Endodermal cell (in vitro differentiated cells): ENCODE measurements around the gene HIGD1A. TPM values are rescaled to one million over a fixed set of nuclear protein-coding genes. Genes with fewer than 3 reads are reported as not detected.

Experiments
- DNase-seq: peaks from one replicate; pipeline ENCODE4 v3.0.0-alpha.2; 2017
- H3K27ac ChIP-seq: 2 replicates; pipeline ENCODE4 v1.5.1; 2013; ENCODE audit warnings: mild to moderate bottlenecking, low read depth, low read length, moderate library complexity
- H3K27me3 ChIP-seq: 2 replicates; pipeline ENCODE4 v1.6.1; 2013; ENCODE audit warnings: mild to moderate bottlenecking, low read length, moderate library complexity; ENCODE audit not compliant: insufficient read depth, control insufficient read depth, poor library complexity, severe bottlenecking
- H3K36me3 ChIP-seq: 2 replicates; pipeline ENCODE4 v1.7.0; 2013; ENCODE audit warnings: mild to moderate bottlenecking, low read length, moderate library complexity; ENCODE audit not compliant: control insufficient read depth, insufficient read depth
- H3K4me1 ChIP-seq: one replicate; pipeline ENCODE4 v1.7.0; 2013; ENCODE audit warnings: low read length; ENCODE audit not compliant: control insufficient read depth, insufficient read depth
- H3K4me3 ChIP-seq: 2 replicates; pipeline ENCODE4 v1.5.1; 2013; ENCODE audit warnings: mild to moderate bottlenecking, low read length, moderate library complexity
- H3K9ac ChIP-seq: 2 replicates; pipeline ENCODE4 v1.6.1; 2013; ENCODE audit warnings: mild to moderate bottlenecking, low read length, moderate library complexity; ENCODE audit not compliant: poor library complexity, severe bottlenecking; ENCODE audit errors: extremely low read depth
- H3K9me3 ChIP-seq: 2 replicates; pipeline ENCODE4 v1.6.1; 2013; ENCODE audit warnings: mild to moderate bottlenecking, low read length, moderate library complexity; ENCODE audit not compliant: control insufficient read depth
- H3K27ac Mint-ChIP-seq: 2 replicates; pipeline ENCODE4 v1.8.0; 2020; ENCODE audit warnings: mixed read lengths
- H3K27me3 Mint-ChIP-seq: 2 replicates; pipeline ENCODE4 v1.8.0; 2021; ENCODE audit warnings: mild to moderate bottlenecking, mixed read lengths; ENCODE audit not compliant: insufficient read depth
- H3K36me3 Mint-ChIP-seq: 2 replicates; pipeline ENCODE4 v1.8.0; 2020; ENCODE audit warnings: low read depth, mixed read lengths
- H3K4me1 Mint-ChIP-seq: 2 replicates; pipeline ENCODE4 v1.8.0; 2020; ENCODE audit warnings: mixed read lengths
- H3K4me3 Mint-ChIP-seq: 2 replicates; pipeline ENCODE4 v1.8.0; 2020; ENCODE audit warnings: mild to moderate bottlenecking, moderate library complexity, mixed read lengths
- H3K9me3 Mint-ChIP-seq: 2 replicates; pipeline ENCODE4 v1.8.0; 2020; ENCODE audit warnings: mild to moderate bottlenecking, mixed read lengths
- CTCF ChIP-seq: fragments of 200-600 bp; sonication (generic); conservative IDR thresholded peaks from 2 replicates; pipeline ENCODE4 v1.5.0; 2021; ENCODE audit warnings: antibody characterized with exemption, mild to moderate bottlenecking
- WGBS, 2 experiments: methylation state at CpG; one replicate each; pipeline versions ENCODE4 v1.1.5 to v1.1.7; 2013; ENCODE audit warnings: missing lambda C conversion rate in 2 of 2, mixed read lengths in 1 of 2; ENCODE audit not compliant: insufficient coverage in 1 of 2, insufficient read length in 1 of 2; 5-methylcytosine and 5-hydroxymethylcytosine counted together
- total RNA-seq, 2 donors: library from RNA; stranded (reverse); fragmentation: NEBNext Ultra II Directional in 1 of 2; extraction: Animal tissue kit (Norgen Biotek cat#: 25700) in 1 of 2; gene quantifications; 2 replicates in 1 of 2; 3 replicates in 1 of 2; pipeline ENCODE4 v1.2.1, GENCODE V29; 2021

HIGD1A gene
- total RNA-seq, 2 donors from 2014 or later = 116 to 121 TPM

- WGBS, 2 experiments = 35 to 48% methylated on average over 2 of the region's 2 CpGs
- no peak overlapping the region for H3K27ac Mint-ChIP-seq
- no peaks in the 10 kb centered on the region for H3K27me3 ChIP-seq
- peak overlapping the region; percentile 71 for H3K27ac ChIP-seq
- TF ChIP-seq CTCF = peak; percentile 44
- no peak overlapping the region for H3K4me3 Mint-ChIP-seq
- H3K9ac ChIP-seq = no peak overlapping the region
- no peaks in the 10 kb centered on the region for H3K4me1 ChIP-seq
- H3K9me3 Mint-ChIP-seq = no peaks in the 10 kb centered on the region
- no peaks in the 10 kb centered on the region for H3K36me3 ChIP-seq
- H3K27me3 Mint-ChIP-seq = no peaks in the 10 kb centered on the region
- H3K36me3 Mint-ChIP-seq = no peaks in the 10 kb centered on the region
- H3K4me1 Mint-ChIP-seq = peaks cover 6% of the 10 kb centered on the region
- peak; percentile 67 for DNase-seq
- peaks cover 2% of the 10 kb centered on the region for H3K9me3 ChIP-seq
- no peak overlapping the region for H3K4me3 ChIP-seq
These were observed 15.2 kb upstream of the HIGD1A start for GRCh38 chr3:42819351-42819965.

GRCh38 chr3:42815826-42816225, 11.5 kb upstream of the HIGD1A start:
- Histone ChIP-seq H3K36me3 (no peaks in the 10 kb centered on the region), H3K27ac (no peak overlapping the region), H3K9ac (no peak overlapping the region), H3K4me3 (no peak overlapping the region), H3K27me3 (no peaks in the 10 kb centered on the region), H3K4me1 (no peaks in the 10 kb centered on the region), H3K9me3 (no peaks in the 10 kb centered on the region)
- Mint-ChIP-seq H3K36me3 (no peaks in the 10 kb centered on the region), H3K9me3 (no peaks in the 10 kb centered on the region), H3K4me1 (peaks cover 16% of the 10 kb centered on the region), H3K27me3 (no peaks in the 10 kb centered on the region), H3K27ac (no peak overlapping the region), H3K4me3 (no peak overlapping the region)
- no CpG with 5 or more reads among the region's 2 CpGs for WGBS, 2 experiments
- DNase-seq = no peak
- TF ChIP-seq CTCF = no peak

- Histone ChIP-seq H3K27me3 (no peaks in the 10 kb centered on the region), H3K9me3 (no peaks in the 10 kb centered on the region), H3K9ac (no peak overlapping the region), H3K36me3 (no peaks in the 10 kb centered on the region), H3K4me1 (no peaks in the 10 kb centered on the region), H3K27ac (no peak overlapping the region), H3K4me3 (no peak overlapping the region)
- WGBS, 2 experiments = 79 to 86% methylated on average over 2 of the region's 2 CpGs
- DNase-seq = no peak
- no peaks in the 10 kb centered on the region for H3K36me3 Mint-ChIP-seq
- H3K27me3 Mint-ChIP-seq = no peaks in the 10 kb centered on the region
- no peaks in the 10 kb centered on the region for H3K9me3 Mint-ChIP-seq
- no peak overlapping the region for H3K27ac Mint-ChIP-seq
- H3K4me3 Mint-ChIP-seq = no peak overlapping the region
- peaks cover 16% of the 10 kb centered on the region for H3K4me1 Mint-ChIP-seq
- TF ChIP-seq CTCF = no peak
These were observed 10.7 kb upstream of the HIGD1A start for GRCh38 chr3:42814914-42815507.
